ENCODE results near the gene PCBP4.

The PCBP4 gene

DNA sequence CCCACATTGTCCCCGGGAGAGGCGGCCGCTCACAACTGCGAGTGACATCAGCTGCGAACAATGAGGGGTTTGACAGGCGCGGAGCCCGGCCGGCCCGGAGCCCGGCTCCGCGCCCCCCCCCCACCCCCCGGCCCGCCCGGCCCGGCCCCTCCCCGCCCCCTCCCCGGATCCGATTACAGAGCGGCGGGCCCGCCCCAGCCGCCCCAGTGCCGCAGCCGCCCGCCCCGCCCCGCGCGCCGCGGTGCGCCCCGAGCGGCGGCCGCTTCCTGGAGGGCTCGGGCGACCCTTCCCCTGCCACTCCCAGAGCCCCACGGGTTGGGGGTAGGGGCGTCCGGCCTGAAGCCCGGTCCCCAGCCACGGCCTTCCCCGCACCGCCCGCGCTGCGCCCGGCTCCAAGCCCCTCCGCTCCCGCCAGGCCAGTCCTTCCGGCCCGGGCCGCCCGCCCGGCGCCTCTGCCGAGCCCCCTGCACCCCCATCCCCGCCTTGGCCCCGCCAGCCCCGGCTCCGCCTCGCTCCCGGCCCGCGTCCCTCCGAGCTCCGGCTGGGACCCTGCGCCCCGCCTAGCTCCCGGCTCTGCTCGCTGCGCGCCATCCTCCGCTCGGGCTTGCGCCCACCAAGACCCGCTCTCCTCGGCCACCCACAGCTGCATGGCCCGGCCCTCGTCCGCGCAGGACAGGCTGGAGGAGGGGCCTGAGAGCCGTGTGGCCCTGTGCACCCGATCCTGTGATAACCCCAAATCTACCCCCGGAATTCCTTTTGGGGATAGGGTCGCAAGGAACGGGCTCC lies at the start of gene PCBP4:
TSS of gene PCBP4 (minus strand) at position 71 of the 786 bp plus-strand sequence. CDS start 6,214 bp downstream, outside the sequence.
- H3K9me2 ChIP-seq (replicated peaks; ENCODE audit: low read depth, low read length), result no peaks in the 10 kb centered on the region
- peak within 1 kb of the TSS; percentile 78; the same call in 1 of the 2 replicates for H2AFZ ChIP-seq (ENCODE audit: low read length)

DNA sequence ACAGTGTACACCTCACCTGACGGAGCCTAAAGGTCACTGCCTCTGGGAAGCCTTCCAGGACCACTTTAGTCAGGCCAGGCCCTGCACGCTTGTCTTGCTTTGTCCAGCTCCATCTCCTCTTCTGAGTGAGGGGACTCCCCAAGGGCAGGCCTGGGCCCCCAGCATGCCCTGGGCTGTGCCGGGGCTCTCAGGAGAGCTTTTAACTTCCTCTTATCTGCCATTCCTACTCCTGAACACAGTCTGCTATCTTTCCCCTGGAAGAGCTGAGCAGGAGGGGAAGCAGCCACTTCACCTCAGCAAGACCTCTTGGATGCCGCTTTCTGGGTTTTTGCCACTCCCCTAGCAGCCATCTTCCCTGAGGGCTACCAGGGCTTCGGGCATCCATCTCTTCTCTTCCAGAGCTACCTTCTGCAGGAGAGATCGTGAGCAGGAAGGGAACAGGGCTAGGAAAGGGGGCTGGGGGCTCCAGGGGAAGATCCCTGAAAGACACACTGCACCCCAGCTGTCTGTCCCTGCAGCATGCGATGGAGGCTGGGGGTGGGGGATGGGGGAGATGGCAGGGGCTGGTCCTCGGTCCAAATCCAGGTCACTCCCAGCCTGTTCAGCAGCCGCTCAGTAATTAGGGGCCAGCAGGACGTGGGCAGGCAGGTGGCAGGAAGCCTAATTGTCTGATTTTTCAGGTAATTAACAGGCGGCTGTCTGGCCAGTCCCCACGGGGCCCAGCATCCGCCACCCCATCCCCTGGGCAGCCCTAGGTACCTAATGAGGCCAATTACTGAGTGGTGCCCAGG lies 48.4 kb upstream of the PCBP4 start:
- Histone ChIP-seq H3K27me3 (ENCODE audit: insufficient read depth, low read length, poor library complexity, severe bottlenecking) (no peaks in the 10 kb centered on the region), H3K4me2 (ENCODE audit: low read depth, low read length, poor library complexity, severe bottlenecking) (no peak overlapping the region)

More for the DNA sequence above, at the start of gene PCBP4:
- Histone ChIP-seq H4K20me1 (ENCODE audit: insufficient read depth, low read length, poor library complexity, severe bottlenecking) (no peaks in the 10 kb centered on the region), H3F3A (ENCODE audit: low read depth) (peaks cover 5% of the 10 kb centered on the region; the same call in 1 of the 2 replicates), H3K36me3 (ENCODE audit: insufficient read depth, low read length) (no peaks in the 10 kb centered on the region), H3K4me2 (ENCODE audit: low read depth, low read length, poor library complexity, severe bottlenecking) (peak within 1 kb of the TSS; percentile 93), H3K79me2 (ENCODE audit: insufficient read depth, low read length) (peaks cover 5% of the 10 kb centered on the region), H3K4me1 (ENCODE audit: insufficient read depth, low read length, poor library complexity, severe bottlenecking) (peaks cover 27% of the 10 kb centered on the region), H3K4me3 (ENCODE audit: low read length, poor library complexity, severe bottlenecking) (peak within 1 kb of the TSS; percentile 87), H3K27me3 (ENCODE audit: insufficient read depth, low read length, poor library complexity, severe bottlenecking) (no peaks in the 10 kb centered on the region), H3K9ac (ENCODE audit: low read depth, low read length, poor library complexity, severe bottlenecking) (peak within 1 kb of the TSS; percentile 90), H3K9me3 (ENCODE audit: insufficient read depth, low read depth, low read length) (no peaks in the 10 kb centered on the region)
- no peak for TF ChIP-seq EZH2phosphoT487 (IDR thresholded peaks at IDR 0.05; ENCODE audit: borderline replicate concordance)

DNA sequence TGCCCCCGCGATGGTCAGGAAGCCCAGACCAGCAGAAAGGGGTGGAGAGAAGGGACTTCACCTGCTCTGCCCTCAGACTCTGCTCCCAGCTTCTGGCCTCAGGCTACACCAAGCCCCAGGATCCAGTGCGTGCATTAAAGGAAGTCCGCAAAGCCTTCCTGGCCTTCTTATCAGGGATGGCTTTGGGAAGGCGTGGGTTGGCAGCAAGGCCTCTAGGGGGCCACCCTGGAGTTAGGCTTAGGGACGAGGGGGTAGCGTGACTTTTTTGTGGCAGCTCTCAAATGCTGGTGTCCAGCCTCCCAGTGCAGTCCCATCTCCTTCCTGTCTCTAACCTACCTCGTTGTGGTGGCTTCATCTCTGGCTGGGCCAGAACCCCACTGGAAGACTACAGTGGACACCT lies 47.4 kb upstream of the PCBP4 start:
- H3K36me3 ChIP-seq (ENCODE audit: insufficient read depth, low read length), result no peaks in the 10 kb centered on the region
- no peak overlapping the region for H3K4me3 ChIP-seq (ENCODE audit: low read length, poor library complexity, severe bottlenecking)
- H3K4me2 ChIP-seq (ENCODE audit: low read depth, low read length, poor library complexity, severe bottlenecking), result no peak overlapping the region
- H3K9me3 ChIP-seq (ENCODE audit: insufficient read depth, low read depth, low read length), result no peaks in the 10 kb centered on the region
- TF ChIP-seq EZH2phosphoT487 (IDR thresholded peaks at IDR 0.05; ENCODE audit: borderline replicate concordance), result no peak
- TF ChIP-seq, protein P1, sequence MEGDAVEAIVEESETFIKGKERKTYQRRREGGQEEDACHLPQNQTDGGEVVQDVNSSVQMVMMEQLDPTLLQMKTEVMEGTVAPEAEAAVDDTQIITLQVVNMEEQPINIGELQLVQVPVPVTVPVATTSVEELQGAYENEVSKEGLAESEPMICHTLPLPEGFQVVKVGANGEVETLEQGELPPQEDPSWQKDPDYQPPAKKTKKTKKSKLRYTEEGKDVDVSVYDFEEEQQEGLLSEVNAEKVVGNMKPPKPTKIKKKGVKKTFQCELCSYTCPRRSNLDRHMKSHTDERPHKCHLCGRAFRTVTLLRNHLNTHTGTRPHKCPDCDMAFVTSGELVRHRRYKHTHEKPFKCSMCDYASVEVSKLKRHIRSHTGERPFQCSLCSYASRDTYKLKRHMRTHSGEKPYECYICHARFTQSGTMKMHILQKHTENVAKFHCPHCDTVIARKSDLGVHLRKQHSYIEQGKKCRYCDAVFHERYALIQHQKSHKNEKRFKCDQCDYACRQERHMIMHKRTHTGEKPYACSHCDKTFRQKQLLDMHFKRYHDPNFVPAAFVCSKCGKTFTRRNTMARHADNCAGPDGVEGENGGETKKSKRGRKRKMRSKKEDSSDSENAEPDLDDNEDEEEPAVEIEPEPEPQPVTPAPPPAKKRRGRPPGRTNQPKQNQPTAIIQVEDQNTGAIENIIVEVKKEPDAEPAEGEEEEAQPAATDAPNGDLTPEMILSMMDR (conservative IDR thresholded peaks at IDR 0.05; ENCODE audit: low read length), result peak; percentile 66
- no peaks in the 10 kb centered on the region for H3K27me3 ChIP-seq (ENCODE audit: insufficient read depth, low read length, poor library complexity, severe bottlenecking)
- peaks cover 5% of the 10 kb centered on the region for H3K4me1 ChIP-seq (ENCODE audit: insufficient read depth, low read length, poor library complexity, severe bottlenecking)
- H3K79me2 ChIP-seq (ENCODE audit: insufficient read depth, low read length), result no peaks in the 10 kb centered on the region
- H4K20me1 ChIP-seq (ENCODE audit: insufficient read depth, low read length, poor library complexity, severe bottlenecking), result no peaks in the 10 kb centered on the region
- no peaks in the 10 kb centered on the region for H3F3A ChIP-seq (ENCODE audit: low read depth)
- no peaks in the 10 kb centered on the region for H3K9me2 ChIP-seq (replicated peaks; ENCODE audit: low read depth, low read length)
- H3K9ac ChIP-seq (ENCODE audit: low read depth, low read length, poor library complexity, severe bottlenecking), result no peak overlapping the region
- peak overlapping the region; percentile 77 for H2AFZ ChIP-seq (ENCODE audit: low read length)

More for the DNA sequence above, 48.4 kb upstream of the PCBP4 start:
- H3K4me1 ChIP-seq (ENCODE audit: insufficient read depth, low read length, poor library complexity, severe bottlenecking), result peaks cover 5% of the 10 kb centered on the region
- no peaks in the 10 kb centered on the region for H3K9me2 ChIP-seq (replicated peaks; ENCODE audit: low read depth, low read length)
- H3K9ac ChIP-seq (ENCODE audit: low read depth, low read length, poor library complexity, severe bottlenecking), result no peak overlapping the region
- no peaks in the 10 kb centered on the region for H3K36me3 ChIP-seq (ENCODE audit: insufficient read depth, low read length)
- H3K9me3 ChIP-seq (ENCODE audit: insufficient read depth, low read depth, low read length), result no peaks in the 10 kb centered on the region
- H3K4me3 ChIP-seq (ENCODE audit: low read length, poor library complexity, severe bottlenecking), result no peak overlapping the region
- no peak overlapping the region for H2AFZ ChIP-seq (ENCODE audit: low read length)
- H3K79me2 ChIP-seq (ENCODE audit: insufficient read depth, low read length), result no peaks in the 10 kb centered on the region
- H3F3A ChIP-seq (ENCODE audit: low read depth), result no peaks in the 10 kb centered on the region
- H4K20me1 ChIP-seq (ENCODE audit: insufficient read depth, low read length, poor library complexity, severe bottlenecking), result no peaks in the 10 kb centered on the region
- no peak for TF ChIP-seq EZH2phosphoT487 (IDR thresholded peaks at IDR 0.05; ENCODE audit: borderline replicate concordance)
- TF ChIP-seq, protein P1 (conservative IDR thresholded peaks at IDR 0.05; ENCODE audit: low read length), result no peak

All from Loucy (cell line).